ENCODE data around the gene NPAS3. TPM values are rescaled to one million over a fixed set of nuclear protein-coding genes. Genes with fewer than 3 reads are reported as not detected.

The NPAS3 gene
- total RNA-seq, 1 donor from 2014 or later = 0.08 TPM

DNA sequence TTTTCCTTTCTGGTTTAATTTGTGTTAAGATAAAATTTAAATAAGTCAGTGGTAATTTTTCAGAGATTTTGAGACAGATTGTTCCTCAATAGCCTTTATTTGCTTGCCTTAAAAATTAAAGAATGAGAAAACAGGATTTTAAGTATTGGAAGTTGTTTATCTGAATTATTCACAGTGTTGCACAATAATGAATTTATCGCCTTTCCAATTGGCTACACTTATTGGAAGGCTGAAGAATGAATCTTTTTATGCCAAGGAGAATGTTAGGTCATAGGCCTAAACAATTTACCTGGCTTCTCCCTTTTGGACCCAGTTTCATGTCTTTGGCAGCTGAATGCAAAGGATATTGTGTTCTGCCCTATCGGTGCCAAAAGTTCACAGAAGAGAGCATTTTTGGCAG, 250.2 kb downstream of the NPAS3 start:
- no peak for ATAC-seq

DNA sequence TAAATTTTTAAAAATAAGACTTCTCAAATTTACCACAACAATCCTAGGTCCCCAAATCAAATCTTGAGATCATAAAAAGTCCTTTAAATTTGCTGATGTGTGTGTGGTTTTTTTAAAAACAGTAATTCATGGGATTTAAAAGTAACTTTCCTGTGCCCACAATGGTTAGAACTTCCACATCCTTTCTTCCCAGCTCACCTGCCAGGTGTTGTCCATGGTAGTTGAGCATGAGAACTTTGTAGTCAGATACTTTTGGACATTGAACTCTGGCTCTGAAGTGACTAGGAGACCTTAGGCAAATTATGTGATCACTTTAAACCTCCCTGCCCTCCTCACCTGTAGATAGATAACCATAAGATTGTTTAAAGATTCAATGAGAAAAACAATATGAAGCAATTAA, 253.2 kb downstream of the NPAS3 start:
- ATAC-seq = no peak

DNA sequence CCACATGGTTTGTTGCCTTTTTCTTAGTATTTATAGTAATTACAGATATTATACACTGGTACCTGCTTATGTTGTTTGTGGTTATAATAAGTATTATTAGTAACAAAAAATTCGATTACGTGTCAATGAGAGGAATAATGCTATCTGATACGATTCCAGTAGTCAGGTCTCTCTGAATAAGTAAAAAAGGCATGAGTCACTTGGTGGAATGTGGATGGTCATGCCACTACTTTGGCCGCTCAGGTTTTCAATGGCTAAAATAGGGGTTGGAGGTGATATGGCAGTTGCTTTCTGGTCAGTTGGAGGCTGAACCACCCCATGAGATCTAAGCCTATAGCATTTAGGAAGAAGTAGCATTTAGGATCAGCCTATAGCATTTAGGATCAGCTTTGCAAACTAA, 255.9 kb downstream of the NPAS3 start:
- ATAC-seq = no peak

DNA sequence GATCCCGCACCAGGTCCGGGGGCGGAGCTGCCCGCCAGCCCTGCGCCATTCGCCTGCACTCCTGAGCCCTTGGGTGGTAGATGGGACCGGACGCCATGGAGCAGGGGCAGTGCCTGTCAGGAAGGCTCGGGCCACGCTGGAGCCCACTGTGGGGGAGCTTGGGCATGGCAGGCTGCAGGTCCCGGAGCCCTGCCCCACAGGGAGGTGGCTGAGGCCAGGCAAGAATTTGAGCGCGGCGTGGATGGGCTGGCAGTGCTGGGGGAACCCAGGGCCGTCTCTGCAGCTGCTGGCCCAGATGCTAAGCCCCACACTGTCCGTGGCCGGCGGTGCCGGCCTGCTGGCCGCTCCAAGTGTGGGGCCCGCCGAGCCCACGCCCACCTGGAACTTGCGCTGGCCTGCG, 260.0 kb downstream of the NPAS3 start:
- no peak for ATAC-seq

DNA sequence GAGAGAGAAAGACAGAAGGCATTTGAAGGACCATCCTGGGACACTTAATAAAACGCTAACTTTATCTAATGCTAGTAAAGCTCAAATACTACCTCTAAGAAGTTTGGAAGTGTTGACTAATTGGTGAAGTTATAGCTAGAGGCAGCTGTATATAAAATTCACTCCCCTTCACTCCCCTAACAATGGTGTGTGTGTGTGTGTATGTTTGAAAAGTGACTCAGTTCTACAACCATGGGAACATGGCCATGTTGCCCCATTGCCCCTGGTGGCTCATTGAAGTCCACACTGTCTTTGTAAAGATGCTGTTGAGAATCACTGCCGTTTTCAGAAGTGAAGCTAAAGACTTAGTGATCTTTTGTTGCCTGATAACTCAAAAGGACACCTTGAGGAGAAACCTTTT, 262.4 kb downstream of the NPAS3 start:
- no peak for ATAC-seq

DNA sequence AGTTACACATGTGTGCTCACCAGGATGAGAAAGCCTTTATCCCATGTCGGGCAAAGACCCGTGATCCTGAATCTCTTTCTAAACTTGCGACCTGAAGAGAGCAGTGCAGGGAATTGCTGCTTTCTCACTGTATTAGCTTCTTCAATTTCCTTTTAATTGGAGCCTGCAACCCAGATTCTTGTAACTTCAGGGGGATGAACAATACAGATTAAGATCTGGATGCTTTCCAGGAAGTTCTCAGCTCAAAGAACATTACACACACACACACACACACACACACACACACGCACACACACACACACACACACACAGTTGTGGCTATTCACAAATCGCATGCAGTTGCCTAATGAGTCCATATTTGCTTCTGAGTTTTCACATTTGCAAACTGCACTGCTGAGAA, 268.3 kb downstream of the NPAS3 start:
- ATAC-seq = no peak

DNA sequence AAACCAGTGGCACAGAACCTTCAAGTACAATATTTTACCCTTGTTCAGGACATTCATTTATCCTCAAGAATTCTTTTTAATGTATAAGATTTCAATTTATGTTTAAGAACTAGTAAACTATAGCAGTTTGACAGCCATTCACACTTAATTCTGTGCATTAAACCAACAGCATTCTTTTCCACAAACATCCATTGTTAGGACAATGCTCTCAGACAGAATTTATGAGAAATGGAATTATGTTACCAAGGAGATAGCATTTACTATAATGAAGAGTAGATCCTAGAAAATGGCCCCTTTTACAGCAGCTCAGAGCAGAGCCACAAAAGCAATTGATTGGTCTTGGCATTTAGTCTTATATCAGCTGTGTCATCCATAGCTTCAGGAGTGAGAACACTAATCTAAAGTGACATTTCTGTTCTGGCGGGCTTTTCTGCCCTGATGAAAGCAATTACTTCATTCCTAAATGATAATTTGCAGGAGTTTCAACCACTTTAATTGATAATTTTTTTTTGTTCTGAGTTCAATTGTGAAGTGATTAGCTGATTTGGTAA, 268.9 kb downstream of the NPAS3 start:
- ATAC-seq = no peak

DNA sequence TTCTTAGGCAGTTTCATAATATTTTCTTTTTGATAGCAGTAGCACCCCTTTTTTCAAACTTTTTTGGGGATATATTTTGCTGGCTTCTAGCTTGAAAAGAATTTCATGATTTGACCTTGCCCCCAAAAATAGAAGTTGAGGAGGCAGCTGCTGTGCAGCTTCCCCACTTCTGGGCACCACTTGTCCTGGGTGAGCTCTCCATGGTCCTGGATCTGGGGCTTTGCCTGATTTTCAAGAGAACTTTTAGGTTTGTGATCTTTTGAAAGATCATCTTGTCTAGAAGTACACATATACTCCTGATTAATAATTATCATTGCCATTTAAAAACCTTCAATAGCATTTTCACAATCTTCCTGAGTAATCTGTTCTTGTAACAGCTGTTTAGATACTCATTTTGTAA, 271.6 kb downstream of the NPAS3 start:
- no peak for ATAC-seq

DNA sequence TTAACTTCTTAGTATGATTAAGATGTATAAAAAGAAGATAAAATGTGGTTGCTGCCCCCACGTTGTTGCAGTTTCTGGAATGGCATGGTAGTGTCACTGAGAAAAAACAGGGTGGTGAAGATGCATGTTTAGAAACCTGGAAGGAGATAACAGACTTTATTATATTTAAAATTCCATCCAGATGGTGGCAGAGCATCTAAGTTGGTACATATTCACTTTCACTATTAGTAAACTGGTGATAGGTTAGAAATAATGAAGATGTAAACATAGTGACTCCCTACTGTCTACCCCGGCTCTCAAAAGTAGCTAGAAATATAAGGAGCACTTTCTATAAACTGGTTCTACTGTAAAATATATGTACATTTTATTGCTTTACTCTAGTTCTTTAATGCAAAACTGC, 279.3 kb downstream of the NPAS3 start:
- no peak for ATAC-seq

DNA sequence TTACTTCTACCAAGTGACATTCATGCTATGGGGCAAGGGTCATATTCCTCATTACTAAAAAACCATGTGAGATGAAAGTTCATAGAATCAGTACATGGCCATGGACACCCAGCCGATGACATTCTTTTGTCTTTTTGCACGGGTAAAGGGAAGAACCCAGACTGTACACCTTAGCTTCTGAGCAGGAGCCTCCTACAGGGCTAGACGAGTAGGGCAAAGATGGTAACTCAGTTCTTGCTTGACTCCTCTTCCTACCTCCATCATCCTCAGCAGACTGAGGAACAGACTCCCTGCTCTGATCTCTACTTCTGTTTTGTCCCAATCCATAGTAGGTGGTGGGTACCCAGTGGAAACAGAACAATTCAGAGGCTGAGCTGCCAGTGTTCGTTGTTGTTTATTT, 281.3 kb downstream of the NPAS3 start:
- no peak for ATAC-seq

DNA sequence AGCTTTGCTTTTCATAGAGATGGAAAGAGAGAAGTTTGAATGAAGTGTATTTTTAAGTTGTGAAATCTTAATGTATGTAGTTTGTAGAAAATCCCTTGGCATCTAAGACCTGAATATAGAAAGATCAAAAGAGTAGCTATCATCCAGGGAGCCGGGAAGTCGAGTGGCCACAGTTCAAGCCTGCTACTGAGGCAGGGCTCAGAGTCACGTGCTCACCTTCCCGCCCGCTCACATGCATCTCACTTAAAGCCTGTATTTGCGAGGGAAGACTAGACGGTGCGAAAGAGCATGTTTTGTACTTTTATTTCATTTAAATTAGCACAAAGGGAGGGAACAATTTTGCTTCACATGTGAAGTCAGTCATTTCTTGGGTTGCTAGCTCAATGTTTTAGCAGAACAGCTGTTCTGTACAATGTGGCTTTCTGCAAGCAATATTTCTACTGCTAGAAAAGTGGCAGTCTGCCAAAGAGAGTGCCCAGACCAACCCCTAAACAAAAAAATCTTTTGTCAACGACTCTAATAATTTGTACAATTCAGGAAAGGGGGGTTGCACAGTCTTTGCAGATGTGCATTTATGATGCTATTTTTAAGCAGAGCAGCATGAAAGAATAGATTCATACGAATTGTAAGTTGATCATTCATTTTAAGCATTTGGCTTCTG, 290.7 kb downstream of the NPAS3 start:
- no peak for ATAC-seq

DNA sequence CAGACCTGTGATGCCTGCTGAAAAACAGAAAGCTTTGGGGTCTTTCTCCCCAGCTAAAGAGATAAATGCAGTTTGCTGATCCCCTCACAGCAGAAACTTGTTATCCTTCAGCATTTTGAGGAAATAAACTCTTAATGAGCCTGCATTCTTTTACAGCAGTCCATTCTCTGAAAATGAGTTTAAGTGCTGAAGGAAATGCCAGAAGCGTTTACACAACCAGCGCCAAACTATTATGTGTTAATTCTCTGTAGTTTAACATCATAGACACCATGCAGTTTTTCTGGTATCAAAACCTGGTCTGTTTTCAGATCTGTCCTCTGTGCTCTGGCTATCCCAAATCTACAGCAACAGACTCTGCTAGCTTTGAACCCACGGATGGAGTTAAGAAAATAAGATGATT, 291.3 kb downstream of the NPAS3 start:
- ATAC-seq = no peak

DNA sequence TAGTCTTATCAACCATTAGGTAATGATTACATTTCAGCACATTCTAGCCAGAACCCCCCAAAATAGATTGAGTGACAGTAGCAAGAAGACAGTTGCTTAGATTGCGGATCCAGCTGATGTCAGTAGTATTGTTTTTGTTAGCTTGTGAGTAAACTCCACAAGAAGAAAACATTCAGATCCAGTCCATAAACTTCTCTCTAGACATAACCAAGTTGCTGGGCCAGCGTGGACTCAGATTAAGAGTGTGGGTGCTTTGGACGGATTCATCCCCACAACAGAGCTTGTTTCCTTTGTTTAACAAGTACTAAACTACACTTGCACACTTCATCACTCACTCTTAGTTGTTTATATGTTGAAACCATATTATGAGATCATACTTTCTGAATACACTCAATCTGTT, 293.4 kb downstream of the NPAS3 start:
- no peak for ATAC-seq

DNA sequence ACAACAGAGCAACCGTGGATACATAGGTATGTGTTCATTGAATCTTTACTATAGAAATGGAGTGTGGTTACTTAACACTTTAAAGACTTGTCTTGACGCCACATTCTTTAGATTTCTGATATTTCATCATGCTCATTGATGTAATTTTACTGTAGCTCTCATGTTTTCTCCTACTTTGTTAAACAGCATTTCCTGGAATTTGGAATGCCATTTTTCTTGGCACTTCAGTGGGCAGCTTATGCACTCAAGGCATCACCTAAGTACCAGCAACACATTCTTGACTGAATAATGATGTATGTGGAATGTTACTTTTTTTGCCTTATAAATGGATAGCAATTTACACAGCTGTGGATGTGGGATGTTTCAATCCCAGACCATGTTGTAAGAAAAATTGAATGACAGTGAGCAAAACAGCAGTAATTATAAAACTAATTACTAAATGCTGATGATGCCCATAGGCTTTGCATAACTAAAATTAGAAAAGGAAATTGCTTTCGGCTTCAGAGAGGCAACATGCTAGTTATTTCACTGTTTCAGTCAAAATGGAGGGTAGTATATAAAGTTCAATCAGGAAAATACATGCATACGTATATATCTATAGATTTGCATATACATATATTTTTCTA, 298.5 kb downstream of the NPAS3 start:
- no peak for ATAC-seq

DNA sequence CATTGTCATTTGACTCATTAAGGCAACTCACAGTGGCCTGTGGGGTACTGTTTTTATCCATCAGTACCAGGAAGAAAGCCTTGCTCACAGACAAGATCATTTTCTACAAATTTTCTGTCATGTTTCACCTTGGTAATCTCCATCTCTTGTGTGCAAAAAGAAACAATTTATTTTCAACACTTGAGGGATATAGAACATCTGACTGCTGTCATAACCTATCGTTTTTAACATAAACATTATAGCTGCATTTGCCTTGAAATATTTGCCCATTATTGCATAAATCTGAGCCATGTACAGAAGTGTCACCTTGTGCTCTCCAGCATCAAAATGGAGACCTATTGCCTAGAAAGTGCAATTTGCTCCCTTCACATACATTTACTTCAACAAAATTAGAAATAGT, 300.8 kb downstream of the NPAS3 start:
- no peak for ATAC-seq

DNA sequence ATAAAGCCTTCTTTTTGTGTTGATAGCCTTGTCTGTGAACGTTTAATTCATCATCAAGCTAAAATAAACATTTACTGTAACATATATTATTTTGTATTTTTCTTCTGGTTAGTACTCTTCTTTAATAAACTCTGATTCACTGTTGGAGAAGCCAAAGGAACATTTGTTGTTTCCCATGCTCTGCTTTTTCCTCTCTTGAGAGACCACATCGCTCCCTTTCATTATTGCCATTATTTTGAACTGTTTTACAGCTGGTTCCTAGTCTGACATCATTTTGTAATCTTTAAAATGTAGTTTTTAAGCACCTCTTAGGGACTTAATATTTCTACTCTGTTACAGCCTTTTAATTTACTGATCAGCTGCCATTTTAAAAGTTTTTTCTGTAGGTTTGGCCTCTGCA, 301.8 kb downstream of the NPAS3 start:
- no peak for ATAC-seq

DNA sequence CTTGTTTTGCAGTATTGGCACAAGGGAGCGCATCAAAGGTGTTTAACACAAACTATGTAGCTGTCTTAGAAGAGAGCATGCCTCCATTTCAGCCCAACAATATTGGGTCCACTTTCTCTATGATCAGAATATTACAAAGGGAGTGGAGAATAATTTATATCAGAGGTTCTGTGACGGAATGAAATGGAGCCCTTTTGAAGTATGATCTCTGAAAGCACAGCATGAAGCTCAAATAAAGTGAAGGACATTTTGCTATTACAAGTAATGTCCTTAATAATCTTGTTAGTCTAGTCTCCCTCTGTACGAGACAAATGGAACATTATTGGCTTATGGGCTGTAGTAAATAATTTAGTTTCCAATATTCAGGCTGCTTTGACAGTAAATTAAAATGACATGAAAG, 302.7 kb downstream of the NPAS3 start:
- ATAC-seq = no peak

DNA sequence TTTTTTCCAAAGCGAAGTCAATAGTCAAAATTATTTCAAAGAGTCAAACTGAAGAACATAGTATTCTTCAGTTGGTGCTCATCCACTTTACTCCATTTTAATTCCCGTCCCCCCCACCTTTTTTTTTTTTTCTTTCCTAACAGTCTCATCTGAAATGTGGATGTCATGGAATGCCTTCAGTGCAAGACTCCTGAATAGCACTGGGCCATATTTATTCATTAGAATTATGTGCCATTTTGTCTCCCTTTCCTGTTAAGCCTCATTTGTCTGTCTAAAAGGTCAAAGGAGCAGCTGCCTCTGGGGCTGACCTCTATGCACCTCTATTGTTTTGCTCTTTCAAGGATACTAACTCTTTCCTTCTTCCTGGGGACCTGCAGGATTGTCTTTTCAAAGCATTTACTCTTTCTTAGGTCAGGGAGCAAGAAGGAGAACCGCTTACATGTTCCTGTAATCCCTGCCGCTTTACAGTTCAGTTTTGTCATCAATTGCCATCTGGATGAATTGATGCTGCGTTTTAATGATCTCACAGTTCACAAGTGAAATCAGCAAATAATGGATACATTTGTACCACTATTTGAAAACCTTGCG, 310.6 kb downstream of the NPAS3 start:
- no peak for ATAC-seq

DNA sequence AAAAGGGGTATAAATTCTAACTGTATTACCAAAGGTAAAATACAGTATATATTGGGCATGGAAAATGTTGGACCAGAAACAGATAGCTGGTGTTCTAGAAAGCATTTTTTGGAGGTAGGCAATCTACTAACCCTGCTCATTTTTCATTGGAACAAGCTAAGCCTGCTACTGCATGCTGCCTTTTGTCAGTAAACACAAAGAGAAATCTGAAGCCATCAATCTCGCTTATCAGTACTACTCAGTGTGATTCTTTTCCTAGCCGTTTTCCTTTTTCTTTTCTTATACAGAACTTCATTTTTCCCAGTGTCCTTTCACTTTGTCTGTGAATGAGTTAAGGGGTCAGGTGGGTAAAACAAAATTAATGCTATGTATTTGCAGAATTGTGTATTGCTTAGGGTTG, 312.3 kb downstream of the NPAS3 start:
- no peak for ATAC-seq

DNA sequence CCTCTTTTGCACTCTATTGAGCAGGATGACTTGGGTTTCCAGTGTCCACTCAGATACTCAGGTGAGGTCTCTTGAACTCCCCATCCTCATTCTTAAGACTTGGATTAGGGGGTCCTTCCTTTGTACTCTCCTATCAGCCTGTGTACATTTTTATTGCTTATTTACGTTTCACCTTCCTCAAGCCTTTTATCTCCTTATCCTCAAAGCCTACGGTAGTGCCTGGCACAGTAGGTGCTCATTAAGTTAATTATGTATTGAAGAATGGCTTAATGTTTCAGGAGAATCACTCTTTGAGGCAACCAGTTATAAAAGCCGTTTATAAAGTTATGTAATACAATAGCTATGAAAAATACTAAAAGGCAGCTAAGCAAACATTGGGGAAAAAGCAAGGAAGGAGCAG, 315.7 kb downstream of the NPAS3 start:
- ATAC-seq = no peak

DNA sequence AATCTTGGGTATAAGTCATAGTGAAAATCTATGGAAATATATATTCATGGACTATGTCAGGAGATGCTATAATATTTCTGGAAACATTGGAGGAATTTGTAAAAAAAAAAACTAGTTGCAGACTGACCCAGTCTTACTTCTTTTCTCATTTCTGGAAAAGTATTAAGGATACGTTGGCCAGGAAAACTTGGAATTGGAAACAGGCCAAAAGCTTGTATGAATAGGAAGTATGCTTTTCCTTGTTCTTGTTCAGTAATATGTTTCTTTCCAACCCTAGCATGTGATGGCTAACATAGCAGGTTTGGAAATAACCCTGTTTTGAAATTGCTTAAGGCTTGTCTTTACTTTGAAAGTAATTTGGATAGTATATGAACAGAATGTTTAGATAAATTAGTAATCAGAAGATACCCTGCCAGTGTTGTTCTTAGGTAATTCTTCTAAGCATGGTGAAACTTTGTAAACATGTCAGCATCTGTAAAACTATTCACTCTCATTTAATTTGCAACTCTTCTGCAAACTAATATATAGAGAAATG, 316.2 kb downstream of the NPAS3 start:
- no peak for ATAC-seq

DNA sequence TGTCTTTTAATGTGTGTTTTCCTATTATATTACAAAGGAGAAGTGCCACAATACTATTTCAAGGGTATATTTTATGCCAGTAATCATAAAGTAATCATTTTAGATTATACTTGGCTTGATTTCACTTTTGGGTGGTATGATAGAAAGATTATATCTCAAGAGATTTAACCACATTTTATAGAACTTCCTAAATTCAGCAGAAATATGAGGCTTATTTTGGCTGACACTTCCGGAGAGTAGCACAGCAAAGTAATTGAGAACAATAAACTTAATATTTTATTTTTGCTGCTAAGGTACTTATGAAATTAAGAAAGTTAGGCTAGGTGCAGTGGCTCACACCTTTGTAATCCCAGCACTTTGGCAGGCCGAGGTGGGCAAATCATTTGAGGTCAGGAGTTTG, 319.1 kb downstream of the NPAS3 start:
- ATAC-seq = no peak

DNA sequence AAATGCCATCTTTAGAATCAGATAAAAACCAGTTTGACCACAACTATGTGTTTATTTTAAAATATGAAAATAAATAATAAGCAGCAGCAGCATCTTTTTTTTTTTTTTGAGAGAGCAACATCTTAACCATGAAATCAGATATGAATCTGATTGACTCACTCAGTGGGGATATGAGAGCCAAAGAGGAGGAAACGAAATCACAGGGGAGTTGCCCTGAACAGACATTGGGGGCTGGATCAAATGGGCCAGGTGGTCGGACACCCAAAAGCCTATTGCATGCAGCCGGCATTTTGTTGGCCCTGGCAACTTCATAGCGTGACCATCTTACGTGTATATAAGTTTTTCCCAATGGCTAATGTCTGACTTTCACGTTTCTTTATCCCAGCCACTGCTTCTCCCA, 321.1 kb downstream of the NPAS3 start:
- no peak for ATAC-seq

DNA sequence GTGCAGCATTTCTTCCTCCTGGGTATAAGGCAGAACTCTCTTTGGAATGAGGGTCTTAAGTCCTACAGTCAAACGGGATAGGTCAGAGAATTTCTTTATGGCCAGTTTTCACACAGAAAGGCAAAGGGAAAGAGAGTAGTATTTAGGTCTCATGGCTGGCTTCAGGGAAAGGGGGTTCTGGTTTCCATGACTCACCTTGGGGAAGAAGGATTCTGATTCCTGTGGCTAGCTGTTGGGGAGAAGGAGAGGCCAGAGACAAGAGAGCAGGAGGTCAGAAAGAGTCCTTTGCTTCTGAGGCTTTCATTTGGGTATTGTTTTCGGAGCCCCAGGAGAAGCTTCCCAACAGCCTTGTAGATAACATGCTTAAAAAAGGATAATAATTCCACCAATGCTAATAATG, 332.5 kb downstream of the NPAS3 start:
- ATAC-seq = no peak

Data from esophagus mucosa (tissue), 1 donor.